NCI-H774 (cell line): ENCODE measurements around the gene FBXL19.
A peak's percentile ranks its signal among the peaks of the same experiment; 100 is the strongest.
"Not testable (repeated sequence)": the region's sequence is repeated elsewhere in the genome, so short reads cannot be mapped to it uniquely, and the experiment has no call there.

Source experiments
- DNase-seq: peaks from one replicate; lab custom pipeline; 2025; lab: John Stamatoyannopoulos, UW

FBXL19 gene

GRCh38 chr16:30923554-30924075 lies at the start of gene FBXL19:
TSS of gene FBXL19 (plus strand) at chr16:30923572. CDS start at chr16:30925755, 2,183 bp downstream.
- DNase-seq: no peak

GRCh38 chr16:30874244-30874820 lies 49.0 kb upstream of the FBXL19 start:
- DNase-seq: no peak

- DNase-seq: peak; percentile 92
Observed at GRCh38 chr16:30874821-30875717, 48.3 kb upstream of the FBXL19 start.

- DNase-seq: no peak
Observed at GRCh38 chr16:30875871-30876801, 47.2 kb upstream of the FBXL19 start.

- DNase-seq: no peak
Observed at GRCh38 chr16:30876867-30877266, 46.5 kb upstream of the FBXL19 start.

GRCh38 chr16:30882429-30883310 lies 40.7 kb upstream of the FBXL19 start:
- DNase-seq: no peak

- DNase-seq: no peak
Observed at GRCh38 chr16:30884760-30885159, 38.6 kb upstream of the FBXL19 start.

GRCh38 chr16:30885196-30885595 lies 38.2 kb upstream of the FBXL19 start:
- no peak for DNase-seq

- DNase-seq: no peak
Observed at GRCh38 chr16:30886145-30886544, 37.2 kb upstream of the FBXL19 start.

- DNase-seq: no peak
Observed at GRCh38 chr16:30887927-30888326, 35.4 kb upstream of the FBXL19 start.

- DNase-seq: no peak
Observed at GRCh38 chr16:30888856-30889499, 34.4 kb upstream of the FBXL19 start.

- no peak for DNase-seq
Observed at GRCh38 chr16:30889721-30890120, 33.7 kb upstream of the FBXL19 start.

- not testable (repeated sequence) for DNase-seq
Observed at GRCh38 chr16:30891043-30891823, 32.1 kb upstream of the FBXL19 start.

GRCh38 chr16:30892670-30893416 lies 30.5 kb upstream of the FBXL19 start:
- DNase-seq: no peak

GRCh38 chr16:30893417-30893743 lies 30.0 kb upstream of the FBXL19 start:
- DNase-seq: no peak

- peak; percentile 84 for DNase-seq
Observed at GRCh38 chr16:30893744-30894539, 29.4 kb upstream of the FBXL19 start, which contains the start of gene BCL7C. TSS of gene BCL7C (minus strand) at chr16:30894077. CDS start at chr16:30893944, 133 bp downstream.

- DNase-seq: no peak
Observed at GRCh38 chr16:30894540-30895368, 28.6 kb upstream of the FBXL19 start.
